WERI-Rb-1 (cell line): ENCODE data around the gene GON4L.
"Not testable (repeated sequence)": the region's sequence is repeated elsewhere in the genome, so short reads cannot be mapped to it uniquely, and the experiment has no call there.

Experiments used
- DNase-seq: peaks from one replicate; pipeline ENCODE4 v3.0.0-alpha.2; 2020
- H3K27ac ChIP-seq: fragments of 250-450 bp; sonication (Bioruptor Pico); 2 replicates; pipeline ENCODE4 v1.5.1; 2020; ENCODE audit warnings: mild to moderate bottlenecking, moderate library complexity
- H3K27me3 ChIP-seq: fragments of 250-450 bp; sonication (Bioruptor Pico); 2 replicates; pipeline ENCODE4 v1.5.1; 2021; ENCODE audit warnings: mild to moderate bottlenecking, low read depth, moderate library complexity; ENCODE audit not compliant: insufficient read depth, severe bottlenecking
- H3K36me3 ChIP-seq: fragments of 250-450 bp; sonication (Bioruptor Pico); 2 replicates; pipeline ENCODE4 v1.5.1; 2020; ENCODE audit warnings: mild to moderate bottlenecking, moderate library complexity
- H3K4me3 ChIP-seq: 2 replicates; pipeline ENCODE4 v1.5.1; 2011; ENCODE audit warnings: low read depth, mild to moderate bottlenecking, control low read depth, low read length
- H3K9me3 ChIP-seq: fragments of 250-450 bp; sonication (Bioruptor Pico); 2 replicates; pipeline ENCODE4 v1.5.1; 2021; ENCODE audit warnings: mild to moderate bottlenecking, moderate library complexity; ENCODE audit not compliant: severe bottlenecking
- TF ChIP-seq, protein P1 (sequence below): IDR thresholded peaks from 2 replicates; pipeline ENCODE4 v1.5.1; 2011; ENCODE audit warnings: low read depth, mild to moderate bottlenecking, control low read depth, inconsistent platforms, low read length

GON4L gene

DNA sequence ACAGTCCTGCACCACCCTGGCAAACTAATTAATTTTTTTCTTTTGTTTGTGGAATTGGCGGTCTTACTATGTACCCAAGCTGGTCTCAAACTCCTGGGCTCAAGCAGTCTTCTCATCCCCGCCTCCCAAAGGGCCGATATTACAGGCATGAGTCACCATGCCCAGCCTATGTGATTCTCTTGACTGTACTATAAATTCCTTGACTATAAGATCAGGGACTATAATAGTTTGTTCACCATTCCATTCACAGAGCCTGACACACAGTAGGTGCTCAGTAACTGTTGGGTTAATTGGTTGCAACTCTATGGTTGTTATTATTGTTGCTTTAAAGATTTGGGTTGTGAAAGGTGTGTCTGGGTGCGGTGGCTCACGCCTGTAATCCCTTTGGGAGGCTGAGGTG, 150.9 kb downstream of the GON4L start:
- no peaks in the 10 kb centered on the region for H3K27me3 ChIP-seq
- peaks cover 4% of the 10 kb centered on the region for H3K9me3 ChIP-seq
- H3K36me3 ChIP-seq: peaks cover 33% of the 10 kb centered on the region
- DNase-seq: no peak
- TF ChIP-seq, protein P1, sequence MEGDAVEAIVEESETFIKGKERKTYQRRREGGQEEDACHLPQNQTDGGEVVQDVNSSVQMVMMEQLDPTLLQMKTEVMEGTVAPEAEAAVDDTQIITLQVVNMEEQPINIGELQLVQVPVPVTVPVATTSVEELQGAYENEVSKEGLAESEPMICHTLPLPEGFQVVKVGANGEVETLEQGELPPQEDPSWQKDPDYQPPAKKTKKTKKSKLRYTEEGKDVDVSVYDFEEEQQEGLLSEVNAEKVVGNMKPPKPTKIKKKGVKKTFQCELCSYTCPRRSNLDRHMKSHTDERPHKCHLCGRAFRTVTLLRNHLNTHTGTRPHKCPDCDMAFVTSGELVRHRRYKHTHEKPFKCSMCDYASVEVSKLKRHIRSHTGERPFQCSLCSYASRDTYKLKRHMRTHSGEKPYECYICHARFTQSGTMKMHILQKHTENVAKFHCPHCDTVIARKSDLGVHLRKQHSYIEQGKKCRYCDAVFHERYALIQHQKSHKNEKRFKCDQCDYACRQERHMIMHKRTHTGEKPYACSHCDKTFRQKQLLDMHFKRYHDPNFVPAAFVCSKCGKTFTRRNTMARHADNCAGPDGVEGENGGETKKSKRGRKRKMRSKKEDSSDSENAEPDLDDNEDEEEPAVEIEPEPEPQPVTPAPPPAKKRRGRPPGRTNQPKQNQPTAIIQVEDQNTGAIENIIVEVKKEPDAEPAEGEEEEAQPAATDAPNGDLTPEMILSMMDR: no peak
- no peak overlapping the region for H3K4me3 ChIP-seq
- no peak overlapping the region for H3K27ac ChIP-seq

DNA sequence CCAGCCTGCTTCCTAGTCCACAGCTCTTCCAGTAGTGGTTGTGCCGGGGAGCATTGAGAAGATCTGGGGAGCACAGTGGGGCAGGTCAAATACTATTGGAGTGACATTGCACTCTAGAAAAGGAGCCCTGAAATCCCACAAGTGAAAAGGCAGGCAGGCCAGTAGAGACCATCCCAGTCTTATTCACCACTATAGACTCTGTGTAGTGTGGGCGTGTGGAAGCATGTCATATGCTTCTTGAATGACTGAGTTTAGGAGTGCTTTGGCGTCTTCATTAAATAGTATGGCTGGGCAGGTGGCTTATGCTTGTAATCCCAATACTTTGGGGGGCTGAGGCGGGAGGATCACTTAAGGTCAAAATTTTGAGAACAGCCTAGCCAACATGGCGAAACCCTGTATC, 152.6 kb downstream of the GON4L start:
- H3K36me3 ChIP-seq: peaks cover 24% of the 10 kb centered on the region
- H3K27ac ChIP-seq, H3K4me3 ChIP-seq, DNase-seq, H3K9me3 ChIP-seq, H3K27me3 ChIP-seq: not testable (repeated sequence)

DNA sequence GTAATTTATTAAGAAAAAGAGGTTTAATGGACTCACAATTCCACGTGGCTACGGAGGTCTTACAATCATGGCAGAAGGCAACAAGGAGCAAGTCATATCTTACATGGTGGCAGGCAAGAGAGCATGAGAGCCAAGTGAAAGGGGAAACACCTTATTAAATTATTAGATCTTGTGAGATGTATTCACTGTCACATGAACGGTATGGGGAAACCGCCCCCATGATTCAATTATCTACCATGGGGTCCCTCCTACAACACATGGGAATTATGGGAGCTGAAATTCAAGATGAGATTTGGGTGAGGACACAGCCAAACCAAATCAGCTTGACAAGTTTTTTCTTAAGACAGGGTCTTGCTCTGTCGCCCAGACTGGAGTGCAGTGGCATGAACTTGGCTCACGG, 153.8 kb downstream of the GON4L start:
- Histone ChIP-seq H3K9me3 (peaks cover 4% of the 10 kb centered on the region), H3K27ac (no peak overlapping the region), H3K36me3 (peaks cover 15% of the 10 kb centered on the region), H3K4me3 (no peak overlapping the region), H3K27me3 (no peaks in the 10 kb centered on the region)
- TF ChIP-seq, protein P1: no peak
- DNase-seq: no peak

DNA sequence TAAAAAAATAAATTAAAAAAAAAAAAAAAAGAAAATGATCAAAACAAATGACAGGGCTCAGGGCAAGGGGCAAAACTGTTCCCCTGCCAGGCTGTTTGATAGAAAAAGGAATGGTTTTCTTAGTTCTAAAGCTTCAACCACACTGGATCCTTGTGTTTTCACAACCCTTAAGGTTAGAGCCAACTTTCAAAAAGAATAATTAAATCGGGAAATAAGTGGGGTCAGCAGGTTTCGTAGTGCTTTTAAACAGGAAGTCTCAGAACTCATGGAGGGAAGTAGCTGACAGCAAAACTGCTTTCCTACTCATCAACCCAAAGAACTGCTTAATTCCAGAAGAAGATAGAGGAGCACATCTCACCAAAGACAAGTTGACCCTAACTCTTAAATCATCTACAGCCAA, 155.3 kb downstream of the GON4L start:
- Histone ChIP-seq H3K9me3 (peaks cover 12% of the 10 kb centered on the region), H3K36me3 (peaks cover 20% of the 10 kb centered on the region), H3K27ac (peak overlapping the region; percentile 88)
- not testable (repeated sequence) for DNase-seq, H3K4me3 ChIP-seq, H3K27me3 ChIP-seq
